A673 (cell line): ENCODE measurements around the gene NUP35. TPM values are rescaled to one million over a fixed set of nuclear protein-coding genes. Genes with fewer than 3 reads are reported as not detected.

ENCODE experiments used
- BruUV-seq: library from RNA; stranded (reverse); fragments of 400-500 nt; replicated peaks from 2 replicates; lab custom pipeline; 2021; lab: Mats Ljungman, UMichigan
- CTCF ChIA-PET: fragments of 300-600 bp; sonication (Branson Sonifier 250); formaldehyde crosslinking; loops from one replicate; lab custom pipeline; 2022; ENCODE audit warnings: antibody characterized with exemption; lab: Charles Lee
- POLR2A ChIA-PET: fragments of 300-600 bp; sonication (Branson Sonifier 250); formaldehyde crosslinking; loops from one replicate; lab custom pipeline; 2022; ENCODE audit warnings: antibody characterized with exemption; ENCODE audit not compliant: low non-redundant PET; lab: Charles Lee
- DNase-seq: peaks from one replicate; pipeline ENCODE4 v3.0.0-alpha.2; 2015; ENCODE audit warnings: low spot score
- H3K27ac ChIP-seq: fragments of 200-600 bp; sonication (generic); 2 replicates; pipeline ENCODE4 v1.5.1; 2016; ENCODE audit warnings: mixed run types, low read depth, mild to moderate bottlenecking, mixed read lengths, antibody characterized with exemption, low read length; ENCODE audit not compliant: poor library complexity, severe bottlenecking
- H3K27me3 ChIP-seq: fragments of 200-600 bp; sonication (generic); replicated peaks from 2 replicates; pipeline ENCODE4 v1.6.1; 2017; ENCODE audit warnings: mixed run types, low read depth, mild to moderate bottlenecking, mixed read lengths, antibody characterized with exemption, low read length; ENCODE audit not compliant: insufficient read depth, poor library complexity
- H3K36me3 ChIP-seq: fragments of 200-600 bp; sonication (generic); 2 replicates; pipeline ENCODE4 v1.6.1; 2016; ENCODE audit warnings: mixed run types, mild to moderate bottlenecking, mixed read lengths, antibody characterized with exemption, low read length; ENCODE audit not compliant: insufficient read depth, poor library complexity, severe bottlenecking
- H3K4me1 ChIP-seq: fragments of 200-600 bp; sonication (generic); 2 replicates; pipeline ENCODE4 v1.6.1; 2017; ENCODE audit warnings: mixed run types, mild to moderate bottlenecking, mixed read lengths, antibody characterized with exemption, low read length; ENCODE audit not compliant: insufficient read depth, poor library complexity, severe bottlenecking
- H3K4me3 ChIP-seq: fragments of 200-600 bp; sonication (generic); 2 replicates; pipeline ENCODE4 v1.5.1; 2016; ENCODE audit warnings: low read depth, mixed run types, mild to moderate bottlenecking, mixed read lengths, low read length; ENCODE audit not compliant: poor library complexity, severe bottlenecking
- H3K9me3 ChIP-seq: fragments of 200-600 bp; sonication (generic); 2 replicates; pipeline ENCODE4 v1.6.1; 2016; ENCODE audit warnings: mixed run types, low read depth, mild to moderate bottlenecking, mixed read lengths, antibody characterized with exemption, low read length; ENCODE audit not compliant: poor library complexity, severe bottlenecking
- EZH2 ChIP-seq: fragments of 200-600 bp; sonication (generic); IDR thresholded peaks from 2 replicates; pipeline ENCODE4 v1.6.1; 2017; ENCODE audit warnings: borderline replicate concordance, low read depth, mild to moderate bottlenecking, mixed read lengths, antibody characterized with exemption, low read length; ENCODE audit not compliant: poor library complexity, severe bottlenecking
- intact Hi-C: fragments of 100-400 bp; cut with micrococcal nuclease; formaldehyde crosslinking; loops from one replicate; pipeline ENCODE4 v1.10.0; 2022; ENCODE audit not compliant: unreplicated experiment
- total RNA-seq: library from RNA; stranded (reverse); gene quantifications from 2 replicates; pipeline ENCODE4 v1.2.3, GENCODE V29; 2021
- TF ChIP-seq, protein P1 (sequence below): fragments of 300-800, 200-600 bp; sonication (generic); conservative IDR thresholded peaks from 2 replicates; pipeline ENCODE4 v1.5.1; 2017; ENCODE audit warnings: low read depth, mild to moderate bottlenecking, antibody characterized with exemption, low read length, moderate library complexity, mixed read lengths

The NUP35 gene
- total RNA-seq, 1 experiment from 2014 or later: 62.0 TPM

DNA sequence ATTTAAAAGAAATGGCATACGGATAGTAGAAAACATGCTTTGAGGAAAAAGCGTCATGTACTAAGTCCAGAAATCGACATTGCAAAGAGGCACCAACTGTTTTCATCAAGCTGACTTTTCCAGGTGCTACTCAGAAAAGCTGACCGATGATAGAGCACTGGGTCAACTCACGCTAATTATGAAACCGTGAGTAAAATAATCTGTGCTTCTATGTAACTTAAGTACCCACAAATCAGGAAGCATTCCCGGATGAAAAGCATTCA, 353 bp upstream of the NUP35 start:
- Histone ChIP-seq H3K4me3 (peak overlapping the region; percentile 74), H3K36me3 (peaks cover 8% of the 10 kb centered on the region), H3K27me3 (no peaks in the 10 kb centered on the region), H3K27ac (peak overlapping the region; percentile 81), H3K4me1 (peaks cover 10% of the 10 kb centered on the region), H3K9me3 (no peaks in the 10 kb centered on the region)
- BruUV-seq: TSS peak; percentile 92
- DNase-seq: no peak
- CTCF ChIA-PET: no interaction called here
- POLR2A ChIA-PET: interaction anchor here (0.6 kb wide), 1 partner anchor 759 kb away, joined by 5 read pairs; no protein-coding TSS in a partner anchor
- no peak for TF ChIP-seq EZH2
- TF ChIP-seq, protein P1, sequence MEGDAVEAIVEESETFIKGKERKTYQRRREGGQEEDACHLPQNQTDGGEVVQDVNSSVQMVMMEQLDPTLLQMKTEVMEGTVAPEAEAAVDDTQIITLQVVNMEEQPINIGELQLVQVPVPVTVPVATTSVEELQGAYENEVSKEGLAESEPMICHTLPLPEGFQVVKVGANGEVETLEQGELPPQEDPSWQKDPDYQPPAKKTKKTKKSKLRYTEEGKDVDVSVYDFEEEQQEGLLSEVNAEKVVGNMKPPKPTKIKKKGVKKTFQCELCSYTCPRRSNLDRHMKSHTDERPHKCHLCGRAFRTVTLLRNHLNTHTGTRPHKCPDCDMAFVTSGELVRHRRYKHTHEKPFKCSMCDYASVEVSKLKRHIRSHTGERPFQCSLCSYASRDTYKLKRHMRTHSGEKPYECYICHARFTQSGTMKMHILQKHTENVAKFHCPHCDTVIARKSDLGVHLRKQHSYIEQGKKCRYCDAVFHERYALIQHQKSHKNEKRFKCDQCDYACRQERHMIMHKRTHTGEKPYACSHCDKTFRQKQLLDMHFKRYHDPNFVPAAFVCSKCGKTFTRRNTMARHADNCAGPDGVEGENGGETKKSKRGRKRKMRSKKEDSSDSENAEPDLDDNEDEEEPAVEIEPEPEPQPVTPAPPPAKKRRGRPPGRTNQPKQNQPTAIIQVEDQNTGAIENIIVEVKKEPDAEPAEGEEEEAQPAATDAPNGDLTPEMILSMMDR: no peak
- intact Hi-C loops: loop anchor here (5.0 kb wide), 1 partner anchor 87 kb away; the partner anchor contains the start of gene NCKAP1

DNA sequence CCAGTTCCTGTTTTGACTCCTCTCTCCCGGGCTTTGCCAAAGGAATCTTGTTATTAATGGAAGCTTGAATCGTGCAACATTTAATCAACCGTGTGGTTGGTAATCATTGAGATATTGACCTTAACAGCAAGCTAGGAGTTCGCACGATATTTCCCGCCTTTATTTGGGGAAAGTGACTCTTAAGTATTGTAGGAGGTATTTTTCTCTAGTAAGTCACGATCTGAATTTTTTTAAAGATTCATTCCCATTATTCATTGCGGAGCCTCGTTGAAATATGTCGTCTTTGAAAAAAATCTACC, 663 bp downstream of the NUP35 start:
- POLR2A ChIA-PET: no interaction called here
- CTCF ChIA-PET: no interaction called here
- H3K27ac ChIP-seq: peak overlapping the region; percentile 81

DNA sequence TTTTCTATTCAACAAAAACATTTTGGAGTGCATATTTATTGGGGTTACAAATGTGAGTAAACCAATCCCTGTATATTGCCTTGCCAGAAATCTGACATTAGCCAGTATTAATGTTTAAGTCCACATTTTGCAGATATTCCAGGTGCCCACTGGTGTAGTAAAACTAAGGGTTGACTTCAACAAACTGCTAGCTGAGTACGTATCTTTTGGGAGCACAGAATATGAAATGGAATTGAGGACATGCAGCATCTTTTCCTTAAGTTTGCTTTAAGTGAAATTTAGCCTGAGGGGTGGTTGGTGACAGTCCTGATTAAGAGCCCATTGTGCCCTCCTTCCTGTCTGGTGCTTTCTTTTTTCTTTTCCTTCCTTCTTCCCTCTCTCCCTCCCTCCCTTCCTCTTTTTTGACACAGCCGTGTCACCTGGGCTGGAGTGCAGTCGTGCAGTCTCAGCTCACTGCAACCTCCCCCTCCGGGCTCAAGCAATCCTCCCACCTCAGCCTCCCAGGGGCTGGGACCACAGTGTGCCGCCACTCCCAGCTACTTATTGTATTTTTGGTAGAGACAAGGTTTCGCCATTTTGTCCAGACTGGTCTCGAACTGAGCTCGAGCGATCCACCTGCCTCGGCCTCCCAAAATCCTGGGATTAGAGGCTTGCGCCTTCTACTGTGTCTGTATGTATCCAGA, 1.6 kb downstream of the NUP35 start:
- H3K9me3 ChIP-seq: no peaks in the 10 kb centered on the region
- intact Hi-C loops: no loop called here
- TF ChIP-seq, protein P1: no peak
- TF ChIP-seq EZH2: no peak
- H3K27me3 ChIP-seq: no peaks in the 10 kb centered on the region
- BruUV-seq: no TSS peak
- ChIA-PET POLR2A (no interaction called here), CTCF (no interaction called here)
- peaks cover 27% of the 10 kb centered on the region for H3K36me3 ChIP-seq
- peak; percentile 31 for DNase-seq
- peak overlapping the region; percentile 74 for H3K4me3 ChIP-seq
- H3K4me1 ChIP-seq: peaks cover 10% of the 10 kb centered on the region
- H3K27ac ChIP-seq: peak overlapping the region; percentile 81

More for the DNA sequence above, 663 bp downstream of the NUP35 start:
- no peaks in the 10 kb centered on the region for H3K27me3 ChIP-seq
- no TSS peak for BruUV-seq
- no peak for TF ChIP-seq EZH2
- TF ChIP-seq, protein P1: no peak
- H3K4me3 ChIP-seq: peak overlapping the region; percentile 74
- peaks cover 10% of the 10 kb centered on the region for H3K4me1 ChIP-seq
- no peak for DNase-seq
- H3K36me3 ChIP-seq: peaks cover 19% of the 10 kb centered on the region
- H3K9me3 ChIP-seq: no peaks in the 10 kb centered on the region
- intact Hi-C loops: loop anchor here (5.0 kb wide), 1 partner anchor 88 kb away; the partner anchor contains the start of gene NCKAP1
